Colonic mucosa (tissue), 4 donors: ENCODE measurements around the gene LRP1B. TPM values are rescaled to one million over a fixed set of nuclear protein-coding genes. Genes with fewer than 3 reads are reported as not detected.

ENCODE experiments used
- DNase-seq: peaks from one replicate; pipeline ENCODE4 v3.0.0-alpha.2; 2020
- H3K27ac ChIP-seq: fragments of 200-600 bp; one replicate; pipeline ENCODE4 v1.8.0; 2021
- H3K27me3 ChIP-seq: fragments of 200-600 bp; one replicate; pipeline ENCODE4 v1.8.0; 2021
- H3K36me3 ChIP-seq: fragments of 200-600 bp; one replicate; pipeline ENCODE4 v1.8.0; 2021
- H3K4me1 ChIP-seq: fragments of 200-600 bp; one replicate; pipeline ENCODE4 v1.8.0; 2021; ENCODE audit warnings: mild to moderate bottlenecking
- H3K4me3 ChIP-seq: fragments of 200-600 bp; one replicate; pipeline ENCODE4 v1.8.0; 2021
- H3K9ac ChIP-seq, 2 donors: one replicate each; pipeline ENCODE4 v1.7.0; 2013; ENCODE audit warnings: control low read depth in 2 of 2, low read depth in 2 of 2, low read length in 2 of 2
- H3K9me3 ChIP-seq: fragments of 200-600 bp; one replicate; pipeline ENCODE4 v1.8.0; 2021
- intact Hi-C: fragments of 100-400 bp; cut with DNase I; formaldehyde crosslinking; loops from one replicate; pipeline ENCODE4 v1.14.1; 2022
- total RNA-seq, 2 donors: library from RNA; stranded (reverse); fragmentation: NEBNext Ultra II Directional in 1 of 2; extraction: Animal tissue kit (Norgen Biotek cat#: 25700) in 1 of 2; gene quantifications; one replicate each; pipeline ENCODE4 v1.2.1, GENCODE V29; 2021
- TF ChIP-seq, protein P1 (sequence below): fragments of 200-600 bp; IDR thresholded peaks from one replicate; pipeline ENCODE4 v1.8.0; 2022; ENCODE audit warnings: antibody characterized with exemption, mild to moderate bottlenecking
- donor health status: healthy.
- donor health status: DM: no; HTN: no; CAD: no.
- donor health status: DM: no; HTN: no; CAD: no.

Gene LRP1B
- total RNA-seq, 2 donors from 2014 or later, result 0.10 to 0.19 TPM

DNA sequence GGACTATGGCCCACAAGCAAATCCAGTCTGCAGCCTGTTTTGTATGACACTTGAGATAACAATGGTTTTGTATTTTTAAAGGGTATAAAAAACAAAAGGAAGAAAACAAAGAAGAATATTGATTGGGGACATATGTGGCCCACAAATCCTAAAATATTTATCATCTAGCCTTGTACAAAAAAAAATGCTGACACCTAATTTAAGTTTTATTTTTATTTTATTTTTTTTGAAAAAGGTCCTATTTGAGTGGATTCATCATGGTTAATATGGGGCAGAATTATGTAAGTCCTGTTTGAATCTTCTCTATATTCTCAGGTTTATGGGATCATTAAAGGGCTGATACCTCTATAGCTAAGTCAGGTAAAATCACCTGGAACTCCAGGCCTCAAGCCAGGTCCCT, 525.7 kb downstream of the LRP1B start:
- H3K4me3 ChIP-seq, result no peak overlapping the region
- H3K9ac ChIP-seq, result no peak overlapping the region
- H3K36me3 ChIP-seq, result no peaks in the 10 kb centered on the region
- H3K27ac ChIP-seq, result no peak overlapping the region
- TF ChIP-seq, protein P1, sequence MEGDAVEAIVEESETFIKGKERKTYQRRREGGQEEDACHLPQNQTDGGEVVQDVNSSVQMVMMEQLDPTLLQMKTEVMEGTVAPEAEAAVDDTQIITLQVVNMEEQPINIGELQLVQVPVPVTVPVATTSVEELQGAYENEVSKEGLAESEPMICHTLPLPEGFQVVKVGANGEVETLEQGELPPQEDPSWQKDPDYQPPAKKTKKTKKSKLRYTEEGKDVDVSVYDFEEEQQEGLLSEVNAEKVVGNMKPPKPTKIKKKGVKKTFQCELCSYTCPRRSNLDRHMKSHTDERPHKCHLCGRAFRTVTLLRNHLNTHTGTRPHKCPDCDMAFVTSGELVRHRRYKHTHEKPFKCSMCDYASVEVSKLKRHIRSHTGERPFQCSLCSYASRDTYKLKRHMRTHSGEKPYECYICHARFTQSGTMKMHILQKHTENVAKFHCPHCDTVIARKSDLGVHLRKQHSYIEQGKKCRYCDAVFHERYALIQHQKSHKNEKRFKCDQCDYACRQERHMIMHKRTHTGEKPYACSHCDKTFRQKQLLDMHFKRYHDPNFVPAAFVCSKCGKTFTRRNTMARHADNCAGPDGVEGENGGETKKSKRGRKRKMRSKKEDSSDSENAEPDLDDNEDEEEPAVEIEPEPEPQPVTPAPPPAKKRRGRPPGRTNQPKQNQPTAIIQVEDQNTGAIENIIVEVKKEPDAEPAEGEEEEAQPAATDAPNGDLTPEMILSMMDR, result no peak
- H3K4me1 ChIP-seq, result no peaks in the 10 kb centered on the region
- intact Hi-C loops, result no loop called here
- no peaks in the 10 kb centered on the region for H3K27me3 ChIP-seq
- DNase-seq, result no peak
- H3K9me3 ChIP-seq, result no peaks in the 10 kb centered on the region

DNA sequence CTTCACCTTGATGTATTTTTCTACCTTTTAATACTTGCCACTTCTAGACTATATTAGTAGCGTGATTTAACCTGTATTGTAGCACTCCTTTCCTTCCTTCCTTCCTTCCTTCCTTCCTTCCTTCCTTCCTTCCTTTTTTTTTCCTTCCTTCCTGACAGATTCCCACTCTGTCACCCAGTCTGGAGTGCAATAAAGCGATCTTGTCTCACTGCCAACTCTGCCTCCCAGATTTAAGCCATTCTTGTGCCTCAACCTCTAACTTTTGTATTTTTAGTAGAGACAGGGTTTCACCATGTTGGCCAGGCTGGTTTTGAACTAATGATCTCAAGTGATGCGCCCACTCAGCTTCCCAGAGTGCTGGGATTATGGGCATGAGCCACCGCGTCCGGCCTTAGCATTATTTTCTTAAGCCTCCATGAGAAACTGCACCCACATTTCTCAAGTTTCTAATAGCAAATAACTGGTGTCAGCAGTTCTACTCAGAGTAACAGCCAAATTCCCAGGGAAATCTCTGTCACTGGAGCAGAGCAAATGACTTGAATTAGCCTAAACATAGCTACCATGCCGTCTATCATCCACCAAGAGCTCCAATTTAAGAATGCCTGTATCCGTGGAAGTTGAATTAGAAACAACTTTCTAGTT, 529.2 kb downstream of the LRP1B start:
- intact Hi-C loops, result no loop called here
- TF ChIP-seq, protein P1, result no peak
- Histone ChIP-seq H3K9me3 (no peaks in the 10 kb centered on the region), H3K9ac (no peak overlapping the region), H3K4me3 (no peak overlapping the region), H3K36me3 (no peaks in the 10 kb centered on the region), H3K27ac (no peak overlapping the region), H3K27me3 (no peaks in the 10 kb centered on the region), H3K4me1 (no peaks in the 10 kb centered on the region)
- DNase-seq, result no peak

DNA sequence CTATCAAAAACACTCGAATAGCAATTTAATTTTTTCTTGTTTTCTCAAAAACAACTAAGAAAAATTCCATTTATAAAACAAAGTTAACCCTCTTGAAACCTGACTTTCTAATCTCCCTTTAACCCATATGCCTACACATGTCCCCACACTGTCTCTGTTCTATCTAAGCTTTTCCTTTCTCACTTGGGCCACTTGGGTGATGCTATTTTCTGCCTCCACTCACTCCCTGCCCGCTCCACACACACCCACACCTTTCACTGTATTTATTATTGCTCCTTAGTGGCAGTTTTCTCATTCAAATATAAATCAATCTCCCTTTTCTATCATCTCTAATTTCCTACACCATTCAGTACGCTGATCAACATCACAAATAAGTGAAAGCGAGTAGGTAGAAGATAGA, 531.1 kb downstream of the LRP1B start:
- Histone ChIP-seq H3K4me3 (no peak overlapping the region), H3K9ac (no peak overlapping the region), H3K9me3 (no peaks in the 10 kb centered on the region), H3K27me3 (no peaks in the 10 kb centered on the region), H3K36me3 (no peaks in the 10 kb centered on the region), H3K4me1 (no peaks in the 10 kb centered on the region), H3K27ac (no peak overlapping the region)
- TF ChIP-seq, protein P1, result no peak
- no peak for DNase-seq
- intact Hi-C loops, result no loop called here

DNA sequence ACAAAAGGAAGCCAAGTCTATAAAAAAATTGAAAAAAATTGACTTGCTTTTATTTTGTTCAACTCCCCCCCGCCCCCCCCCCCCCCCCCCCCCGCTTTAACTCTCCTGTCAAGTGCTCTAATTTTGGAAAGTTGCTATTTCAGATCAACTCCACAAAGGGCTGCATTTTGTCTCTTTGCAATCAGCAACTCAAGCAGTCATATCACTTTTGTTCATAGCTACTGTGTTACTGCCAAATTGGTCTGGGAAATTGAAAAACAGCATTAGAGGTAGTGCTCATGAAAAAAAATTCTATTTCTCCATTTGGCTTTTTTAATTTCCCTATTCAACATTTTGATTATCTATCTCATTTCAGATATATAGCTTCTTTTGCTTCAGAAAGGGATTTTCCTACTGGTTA, 531.8 kb downstream of the LRP1B start:
- Histone ChIP-seq H3K4me3 (no peak overlapping the region), H3K4me1 (no peaks in the 10 kb centered on the region), H3K36me3 (no peaks in the 10 kb centered on the region), H3K9ac (no peak overlapping the region), H3K27ac (no peak overlapping the region), H3K27me3 (no peaks in the 10 kb centered on the region), H3K9me3 (no peaks in the 10 kb centered on the region)
- TF ChIP-seq, protein P1, result no peak
- intact Hi-C loops, result no loop called here
- no peak for DNase-seq

DNA sequence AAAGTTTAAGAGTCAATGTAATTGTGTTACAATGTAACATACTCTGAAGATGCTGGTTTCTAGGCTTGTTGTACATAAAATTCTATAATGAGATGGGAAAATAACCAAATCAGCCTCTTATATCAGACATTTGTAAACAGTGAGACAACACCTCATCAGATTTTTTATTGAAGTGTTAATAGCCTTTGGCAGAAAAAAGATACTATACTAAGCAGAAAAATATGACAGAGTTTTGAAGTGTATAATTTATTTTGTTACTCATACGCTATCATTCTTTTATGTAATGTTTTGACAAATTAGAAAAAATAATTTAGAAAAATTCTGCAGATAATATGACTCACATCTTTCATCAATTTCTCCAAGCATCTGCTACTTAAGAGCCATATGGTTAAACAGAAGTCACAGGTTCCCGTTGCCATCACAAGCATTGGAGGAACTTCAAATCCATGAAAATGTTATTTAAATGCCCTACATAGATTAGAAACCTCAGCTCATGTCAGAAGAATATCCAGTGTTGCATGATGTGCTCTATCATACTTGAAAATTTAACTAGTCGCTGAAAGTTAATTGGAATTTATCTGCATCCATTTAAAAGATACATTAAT, 535.4 kb downstream of the LRP1B start:
- intact Hi-C loops, result no loop called here
- Histone ChIP-seq H3K27me3 (no peaks in the 10 kb centered on the region), H3K36me3 (no peaks in the 10 kb centered on the region), H3K4me1 (no peaks in the 10 kb centered on the region), H3K27ac (no peak overlapping the region), H3K4me3 (no peak overlapping the region), H3K9me3 (no peaks in the 10 kb centered on the region), H3K9ac (no peak overlapping the region)
- TF ChIP-seq, protein P1, result no peak
- DNase-seq, result no peak
